Effector memory CD4-positive, alpha-beta T cell (primary cell): ENCODE data around the gene NKAIN2.
"Not testable (repeated sequence)": the region's sequence is repeated elsewhere in the genome, so short reads cannot be mapped to it uniquely, and the experiment has no call there.

ENCODE experiments used
- DNase-seq, 3 donors: peaks; one replicate each; pipeline ENCODE4 v3.0.0-alpha.2; 2020
- H3K27ac ChIP-seq: 2 replicates; pipeline ENCODE4 v1.7.0; 2013; ENCODE audit warnings: mild to moderate bottlenecking, low read length, moderate library complexity; ENCODE audit not compliant: insufficient read depth, poor library complexity, severe bottlenecking
- H3K27me3 ChIP-seq: replicated peaks from 2 replicates; pipeline ENCODE4 v1.7.0; 2013; ENCODE audit warnings: mild to moderate bottlenecking, low read length; ENCODE audit not compliant: insufficient read depth, control insufficient read depth, poor library complexity, severe bottlenecking
- H3K36me3 ChIP-seq: 2 replicates; pipeline ENCODE4 v1.7.0; 2013; ENCODE audit warnings: mild to moderate bottlenecking, low read length, moderate library complexity; ENCODE audit not compliant: control insufficient read depth, insufficient read depth
- H3K4me1 ChIP-seq: 2 replicates; pipeline ENCODE4 v1.7.0; 2013; ENCODE audit warnings: low read length, mild to moderate bottlenecking; ENCODE audit not compliant: control insufficient read depth, insufficient read depth, poor library complexity, severe bottlenecking
- H3K4me3 ChIP-seq: 2 replicates; pipeline ENCODE4 v1.7.0; 2013; ENCODE audit warnings: low read length, low read depth, mild to moderate bottlenecking; ENCODE audit not compliant: insufficient read depth, poor library complexity, severe bottlenecking
- H3K9me3 ChIP-seq: 2 replicates; pipeline ENCODE4 v1.7.0; 2013; ENCODE audit warnings: mild to moderate bottlenecking, low read length, moderate library complexity; ENCODE audit not compliant: control insufficient read depth

Gene NKAIN2

GRCh38 chr6:124410425-124410824 is 606.8 kb downstream of the NKAIN2 start:
- not testable (repeated sequence) for DNase-seq, H3K4me3 ChIP-seq, H3K4me1 ChIP-seq

GRCh38 chr6:124412657-124413056 is 609.0 kb downstream of the NKAIN2 start:
- not testable (repeated sequence) for H3K27ac ChIP-seq, H3K27me3 ChIP-seq, DNase-seq, H3K36me3 ChIP-seq, H3K9me3 ChIP-seq, H3K4me3 ChIP-seq, H3K4me1 ChIP-seq

More at GRCh38 chr6:124410425-124410824, 606.8 kb downstream of the NKAIN2 start:
- H3K36me3 ChIP-seq, H3K9me3 ChIP-seq, H3K27ac ChIP-seq, H3K27me3 ChIP-seq: not testable (repeated sequence)

GRCh38 chr6:124420116-124420840 is 616.6 kb downstream of the NKAIN2 start:
- no peaks in the 10 kb centered on the region for H3K36me3 ChIP-seq
- H3K27me3 ChIP-seq = no peaks in the 10 kb centered on the region
- H3K4me1 ChIP-seq = no peaks in the 10 kb centered on the region
- no peaks in the 10 kb centered on the region for H3K9me3 ChIP-seq
- no peak overlapping the region for H3K4me3 ChIP-seq
- no peak for DNase-seq
- no peak overlapping the region for H3K27ac ChIP-seq

GRCh38 chr6:124423621-124424020 is 620.0 kb downstream of the NKAIN2 start:
- no peak overlapping the region for H3K4me3 ChIP-seq
- no peaks in the 10 kb centered on the region for H3K4me1 ChIP-seq
- no peak overlapping the region for H3K27ac ChIP-seq
- DNase-seq = no peak
- H3K9me3 ChIP-seq = no peaks in the 10 kb centered on the region
- H3K27me3 ChIP-seq = no peaks in the 10 kb centered on the region
- H3K36me3 ChIP-seq = no peaks in the 10 kb centered on the region

GRCh38 chr6:124430740-124431318 is 627.2 kb downstream of the NKAIN2 start:
- Histone ChIP-seq H3K9me3 (no peaks in the 10 kb centered on the region), H3K36me3 (no peaks in the 10 kb centered on the region), H3K27me3 (no peaks in the 10 kb centered on the region), H3K27ac (no peak overlapping the region), H3K4me1 (no peaks in the 10 kb centered on the region), H3K4me3 (no peak overlapping the region)
- DNase-seq = no peak

- DNase-seq = no peak
- Histone ChIP-seq H3K4me1 (no peaks in the 10 kb centered on the region), H3K9me3 (no peaks in the 10 kb centered on the region), H3K4me3 (no peak overlapping the region), H3K27ac (no peak overlapping the region), H3K36me3 (no peaks in the 10 kb centered on the region), H3K27me3 (no peaks in the 10 kb centered on the region)
Observed at GRCh38 chr6:124432620-124433019, 629.0 kb downstream of the NKAIN2 start.

- no peaks in the 10 kb centered on the region for H3K36me3 ChIP-seq
- no peak overlapping the region for H3K4me3 ChIP-seq
- H3K9me3 ChIP-seq = no peaks in the 10 kb centered on the region
- no peak overlapping the region for H3K27ac ChIP-seq
- no peaks in the 10 kb centered on the region for H3K4me1 ChIP-seq
- DNase-seq = no peak
- H3K27me3 ChIP-seq = no peaks in the 10 kb centered on the region
Observed at GRCh38 chr6:124433387-124434160, 629.9 kb downstream of the NKAIN2 start.

GRCh38 chr6:124434421-124434820 is 630.8 kb downstream of the NKAIN2 start:
- Histone ChIP-seq H3K9me3 (no peaks in the 10 kb centered on the region), H3K27ac (no peak overlapping the region), H3K27me3 (no peaks in the 10 kb centered on the region), H3K4me3 (no peak overlapping the region), H3K36me3 (no peaks in the 10 kb centered on the region), H3K4me1 (no peaks in the 10 kb centered on the region)
- DNase-seq = no peak

- H3K4me3 ChIP-seq = no peak overlapping the region
- no peak overlapping the region for H3K27ac ChIP-seq
- H3K4me1 ChIP-seq = no peaks in the 10 kb centered on the region
- no peaks in the 10 kb centered on the region for H3K36me3 ChIP-seq
- H3K9me3 ChIP-seq = no peaks in the 10 kb centered on the region
- DNase-seq = no peak
- H3K27me3 ChIP-seq = no peaks in the 10 kb centered on the region
Observed at GRCh38 chr6:124436803-124437202, 633.1 kb downstream of the NKAIN2 start.

GRCh38 chr6:124438546-124439065 is 634.9 kb downstream of the NKAIN2 start:
- Histone ChIP-seq H3K4me1 (no peaks in the 10 kb centered on the region), H3K9me3 (no peaks in the 10 kb centered on the region), H3K27me3 (no peaks in the 10 kb centered on the region), H3K36me3 (no peaks in the 10 kb centered on the region), H3K27ac (no peak overlapping the region), H3K4me3 (no peak overlapping the region)
- no peak for DNase-seq
